ENCODE results near the gene ZSCAN10. TPM values are rescaled to one million over a fixed set of nuclear protein-coding genes. Genes with fewer than 3 reads are reported as not detected.
"Not testable (repeated sequence)": the region's sequence is repeated elsewhere in the genome, so short reads cannot be mapped to it uniquely, and the experiment has no call there.

Gene ZSCAN10
- total RNA-seq, 2 donors from 2014 or later, result not detected

DNA sequence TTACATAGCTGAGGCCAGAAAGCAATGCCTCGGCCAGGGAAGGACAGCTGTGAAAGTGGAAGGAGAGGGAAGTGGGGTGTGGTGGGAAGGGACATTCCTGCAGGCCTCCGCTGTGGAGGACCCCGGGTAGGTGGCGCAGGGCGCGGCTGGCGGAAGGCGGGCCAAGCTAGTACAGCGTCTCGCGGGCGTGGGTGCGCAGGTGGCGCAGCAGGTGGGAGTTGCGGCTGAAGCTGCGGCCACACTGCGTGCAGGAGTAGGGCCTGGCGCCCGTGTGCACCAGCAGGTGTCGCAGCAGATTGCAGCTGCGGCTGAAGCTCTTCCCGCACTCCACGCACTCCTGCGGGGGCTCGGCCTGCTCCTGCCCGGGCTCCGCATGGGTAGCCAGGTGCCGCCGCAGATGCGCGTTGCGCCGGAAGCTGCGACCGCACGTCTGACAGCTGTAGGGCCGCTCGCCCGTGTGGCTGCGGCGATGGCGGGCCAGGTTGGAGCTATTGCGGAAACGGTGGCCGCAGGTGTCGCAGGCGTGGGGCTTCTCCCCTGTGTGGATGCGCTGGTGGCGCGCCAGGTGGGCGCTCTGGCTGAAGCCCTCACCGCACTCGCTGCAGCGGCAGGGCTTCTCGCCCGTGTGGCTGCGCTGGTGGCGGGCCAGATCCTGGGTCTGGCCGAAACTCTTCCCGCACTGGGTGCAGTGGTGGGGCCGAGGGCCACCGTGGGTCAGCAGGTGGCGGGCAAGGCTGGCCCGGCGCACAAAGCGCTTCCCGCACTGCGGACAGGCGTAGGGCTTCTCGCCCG is 10.0 kb downstream of the ZSCAN10 start:
- ATAC-seq (no peak), DNase-seq (no peak)
- intact Hi-C loops (cut with DNase I), result no loop called here

DNA sequence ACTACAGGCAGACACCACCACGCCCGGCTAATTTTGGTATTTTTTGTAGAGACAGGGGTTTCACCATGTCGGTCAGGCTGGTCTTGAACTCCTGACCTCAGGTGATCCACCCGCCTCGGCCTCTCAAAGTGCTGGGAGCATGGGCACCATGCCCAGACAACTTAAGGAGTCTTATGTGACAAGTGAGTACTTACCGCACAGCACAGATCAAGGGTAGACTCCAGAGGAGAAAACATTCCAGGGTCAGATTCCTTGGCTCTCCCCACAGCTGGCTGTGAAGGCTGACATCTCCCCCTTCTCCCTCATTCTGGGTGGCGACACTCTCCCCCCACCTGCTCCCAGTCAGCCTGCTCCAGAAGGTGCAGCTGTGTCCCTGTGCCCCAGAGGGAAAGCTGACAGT is 10.6 kb downstream of the ZSCAN10 start:
- intact Hi-C loops (cut with DNase I), result no loop called here
- DNase-seq (no peak), ATAC-seq (no peak)

DNA sequence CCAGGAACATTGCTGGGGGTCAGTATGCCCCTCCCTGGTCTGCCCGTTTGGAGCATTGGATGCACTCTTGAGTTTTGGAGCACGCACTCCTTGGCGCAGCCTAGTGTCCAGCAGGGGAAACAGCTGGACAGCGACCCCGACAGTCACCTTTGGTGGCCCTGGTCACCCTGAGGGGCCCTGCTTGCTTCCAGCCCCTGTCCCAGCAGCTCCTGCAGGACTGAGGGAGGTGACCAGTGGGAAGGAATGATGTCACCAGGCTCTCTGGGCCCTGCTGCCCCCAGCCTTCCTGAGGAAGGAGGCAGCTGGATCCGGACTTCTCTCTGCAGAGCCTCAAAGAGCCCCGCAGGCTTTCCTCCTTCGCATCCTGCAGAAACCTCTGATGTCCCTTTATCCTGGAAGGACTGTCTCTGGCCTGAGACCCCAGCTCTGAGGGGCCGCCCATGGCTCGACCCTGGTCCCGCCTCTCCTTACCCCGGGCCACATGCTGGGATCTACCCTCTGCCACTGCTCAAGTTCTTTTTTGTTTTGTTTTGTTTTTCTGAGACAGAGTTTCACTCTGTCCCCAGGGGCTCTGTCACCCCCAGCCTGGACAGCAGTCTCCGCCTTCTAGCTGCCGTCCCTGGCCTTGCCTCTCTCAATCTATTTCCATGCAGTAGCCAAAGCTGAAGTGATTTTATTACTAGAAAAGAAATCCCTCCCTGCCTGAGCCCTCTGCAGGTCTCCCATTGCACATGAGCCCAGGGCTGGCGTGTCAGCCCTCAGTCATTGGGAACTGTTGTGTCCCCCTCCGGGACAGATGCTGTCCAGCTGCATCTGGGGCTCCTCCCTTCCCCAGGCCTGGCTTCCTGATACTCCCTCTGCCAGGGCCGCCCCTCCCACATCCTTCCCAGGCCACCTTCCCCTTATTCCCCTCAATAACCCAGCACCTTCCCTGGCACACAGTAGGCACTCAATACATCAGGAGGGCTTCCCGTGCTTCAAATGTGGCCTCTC is 11.6 kb downstream of the ZSCAN10 start:
- peak; percentile 60 to 76 for ATAC-seq
- peak; percentile 53 for DNase-seq
- intact Hi-C loops (cut with DNase I), result no loop called here

DNA sequence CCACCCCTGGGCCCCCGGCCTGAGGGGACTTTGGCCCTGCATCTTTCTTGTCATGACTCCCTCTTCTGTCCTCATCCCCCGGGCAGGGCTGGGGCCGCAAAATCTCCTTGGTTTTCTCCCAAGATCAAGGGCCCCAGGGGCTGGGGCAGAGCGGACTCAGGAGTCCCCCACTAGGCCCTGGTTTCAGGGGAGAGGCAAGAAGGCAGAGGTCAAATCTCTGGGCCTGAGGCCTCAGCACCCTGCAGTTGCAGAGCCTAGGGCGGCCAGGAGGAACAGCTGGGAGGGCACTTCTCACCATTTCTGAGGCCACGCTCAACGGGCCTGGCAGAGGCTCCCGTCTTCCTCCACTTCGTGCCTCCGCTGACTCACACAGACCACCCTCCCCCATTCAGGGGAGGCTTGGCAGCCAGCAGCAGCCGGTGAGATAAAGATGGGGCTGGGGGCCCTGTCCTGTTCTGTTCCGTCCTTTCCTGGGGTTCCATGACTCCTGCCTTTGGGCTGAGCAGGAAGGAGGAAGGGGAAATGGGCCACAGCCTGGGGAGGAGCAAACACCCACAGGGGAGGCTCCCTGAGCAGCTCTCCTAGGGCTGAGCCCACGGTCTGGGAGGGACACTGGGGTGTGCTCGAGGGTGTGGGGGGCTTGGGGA is 12.4 kb downstream of the ZSCAN10 start:
- ATAC-seq, result peak; percentile 41 to 72
- intact Hi-C loops (cut with DNase I), result no loop called here
- DNase-seq, result no peak

DNA sequence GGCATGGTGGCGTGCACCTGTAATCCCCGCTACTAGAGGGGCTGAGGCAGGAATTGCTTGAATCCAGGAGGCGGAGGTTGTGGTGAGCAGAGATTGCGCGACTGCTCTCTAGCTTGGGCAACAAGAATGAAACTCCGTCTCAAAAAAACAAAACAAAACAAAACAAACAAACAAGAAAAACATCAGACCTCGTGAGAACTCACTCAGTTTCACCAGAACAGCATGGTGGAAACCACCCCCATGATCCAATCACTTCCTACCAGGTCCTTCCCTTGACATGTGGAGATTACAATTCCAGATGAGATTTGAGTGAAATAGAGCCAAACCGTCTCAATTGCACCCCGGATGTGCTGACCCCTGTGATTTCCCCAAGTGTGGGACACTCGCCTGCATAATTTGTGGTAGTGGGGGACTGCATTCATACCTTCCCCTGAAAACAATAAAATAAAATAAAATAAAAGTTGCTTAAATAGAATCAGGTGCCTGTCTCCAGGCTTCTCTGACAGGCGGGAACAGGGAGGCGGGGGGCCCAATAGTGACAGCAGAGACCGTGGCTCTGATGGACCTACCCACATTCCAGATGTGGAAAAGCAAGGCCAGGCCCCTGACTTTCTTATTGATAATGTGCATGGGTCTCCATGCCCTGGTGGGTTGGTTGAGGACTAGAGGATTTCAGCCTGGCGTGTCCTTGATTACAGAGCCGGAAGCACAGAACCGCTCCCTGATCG is 13.1 kb downstream of the ZSCAN10 start:
- DNase-seq (no peak), ATAC-seq (no peak)

DNA sequence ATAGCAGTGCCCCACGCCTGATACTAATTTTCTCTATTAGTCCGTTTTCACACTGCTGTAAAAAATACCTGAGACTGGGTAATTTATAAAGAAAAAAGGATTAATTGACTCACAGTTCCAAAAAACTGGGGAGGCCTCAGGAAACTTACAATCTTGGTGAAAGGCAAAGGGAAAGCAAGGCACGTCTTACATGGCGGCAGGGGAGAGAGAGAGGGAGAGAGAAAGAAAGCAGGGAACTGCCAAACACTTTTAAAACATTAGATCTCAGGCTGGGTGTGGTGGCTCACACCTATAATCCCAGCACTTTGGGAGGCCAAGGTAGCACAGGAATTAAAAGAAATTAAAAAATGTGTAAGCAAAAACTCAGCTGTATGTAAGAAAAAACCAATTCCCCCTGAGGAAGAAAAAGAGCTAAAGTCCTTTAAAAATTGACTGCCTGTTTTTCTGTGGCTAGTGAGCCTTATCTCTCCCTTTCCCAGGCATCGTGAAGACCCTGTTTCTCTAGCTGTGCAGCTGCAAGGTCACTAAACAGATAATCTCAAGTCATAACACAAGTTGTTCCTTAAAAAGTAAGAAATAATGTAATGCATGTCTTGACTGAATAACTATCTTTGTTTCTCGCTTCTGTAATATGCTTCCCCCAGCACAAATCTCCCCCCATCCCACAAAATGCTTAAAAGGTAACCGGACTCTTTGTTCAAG is 14.0 kb downstream of the ZSCAN10 start:
- DNase-seq (no peak), ATAC-seq (no peak)
- intact Hi-C loops (cut with DNase I), result no loop called here

More for the DNA sequence above, 13.1 kb downstream of the ZSCAN10 start:
- intact Hi-C loops (cut with DNase I), result no loop called here

DNA sequence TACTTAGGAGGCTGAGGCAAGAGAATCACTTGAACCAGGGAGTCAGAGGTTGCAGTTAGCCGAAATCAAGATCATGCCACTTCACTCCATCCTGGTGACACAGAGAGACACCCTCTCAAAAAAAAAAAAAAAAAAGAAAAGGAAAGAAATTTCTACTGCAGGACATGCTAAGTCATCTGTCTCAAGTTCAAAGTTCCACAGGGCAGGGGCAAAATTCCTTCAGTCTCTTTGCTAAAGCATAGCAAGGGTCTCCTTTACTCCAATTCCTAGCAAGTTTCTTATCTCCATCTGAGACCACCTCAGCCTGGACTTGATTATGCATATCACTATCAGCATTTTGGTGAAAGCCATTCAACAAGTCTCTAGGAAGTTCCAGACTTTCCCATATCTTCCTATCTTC is 14.6 kb downstream of the ZSCAN10 start:
- intact Hi-C loops (cut with DNase I), result no loop called here

DNA sequence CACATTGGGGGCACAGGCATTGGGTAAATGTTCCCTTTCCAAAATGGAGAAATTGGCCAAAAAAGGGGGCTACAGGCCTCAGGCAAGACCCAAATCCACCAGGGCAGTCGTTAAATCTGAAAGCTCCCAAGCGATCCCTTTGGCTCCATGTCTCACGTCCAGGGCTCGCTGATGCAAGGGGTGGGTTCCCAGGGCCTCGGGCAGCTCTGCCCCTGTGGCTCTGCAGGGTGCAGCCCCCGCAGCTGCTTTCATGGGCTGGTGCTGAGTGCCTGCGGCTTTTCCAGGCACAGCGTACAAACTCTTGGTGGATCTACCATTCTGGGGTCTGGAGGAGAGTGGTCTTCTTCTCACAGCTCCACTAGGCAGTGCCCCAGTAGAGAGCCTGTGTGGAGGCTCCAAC is 15.7 kb downstream of the ZSCAN10 start:
- ATAC-seq; intact Hi-C loops (cut with DNase I); DNase-seq: not testable (repeated sequence)

More for the DNA sequence above, 14.6 kb downstream of the ZSCAN10 start:
- ATAC-seq, result no peak
- no peak for DNase-seq

DNA sequence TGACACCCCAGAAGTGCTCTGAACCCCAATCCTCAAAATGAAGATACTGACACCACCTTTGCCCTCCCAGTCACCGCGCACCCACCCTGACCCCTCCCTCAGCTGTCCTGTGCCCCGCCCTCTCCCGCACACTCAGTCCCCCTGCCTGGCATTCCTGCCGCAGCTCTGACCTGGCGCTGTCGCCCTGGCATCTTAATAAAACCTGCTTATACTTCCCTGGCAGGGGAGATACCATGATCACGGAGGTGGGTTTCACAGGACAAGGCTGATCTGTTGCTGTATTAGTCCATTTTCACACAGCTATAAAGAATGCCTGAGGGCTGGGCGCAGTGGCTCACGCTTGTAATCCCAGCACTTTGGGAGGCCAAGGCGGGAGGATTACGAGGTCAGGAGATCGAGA is 17.1 kb downstream of the ZSCAN10 start:
- intact Hi-C loops (cut with DNase I); DNase-seq; ATAC-seq: not testable (repeated sequence)

DNA sequence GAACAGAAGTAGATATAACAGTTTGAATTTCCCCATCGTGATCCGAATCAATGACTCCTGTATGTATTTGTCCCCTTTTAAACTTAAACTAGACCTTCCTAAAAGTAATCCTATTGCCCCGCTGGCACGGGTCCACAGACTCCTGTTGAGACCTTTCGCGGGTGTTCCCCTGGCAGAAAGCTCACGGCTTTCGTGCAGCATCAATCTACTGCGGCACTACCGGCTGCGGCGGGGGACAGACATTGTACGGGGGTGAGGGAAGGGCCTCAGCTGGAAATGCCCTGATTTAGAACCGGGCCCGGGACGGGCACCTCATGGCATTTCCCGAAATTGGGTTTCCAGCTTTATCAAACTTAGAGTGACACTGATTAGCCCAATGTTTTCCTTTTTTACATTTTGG is 19.1 kb downstream of the ZSCAN10 start:
- intact Hi-C loops (cut with DNase I), result no loop called here
- ATAC-seq, result no peak
- no peak for DNase-seq

DNA sequence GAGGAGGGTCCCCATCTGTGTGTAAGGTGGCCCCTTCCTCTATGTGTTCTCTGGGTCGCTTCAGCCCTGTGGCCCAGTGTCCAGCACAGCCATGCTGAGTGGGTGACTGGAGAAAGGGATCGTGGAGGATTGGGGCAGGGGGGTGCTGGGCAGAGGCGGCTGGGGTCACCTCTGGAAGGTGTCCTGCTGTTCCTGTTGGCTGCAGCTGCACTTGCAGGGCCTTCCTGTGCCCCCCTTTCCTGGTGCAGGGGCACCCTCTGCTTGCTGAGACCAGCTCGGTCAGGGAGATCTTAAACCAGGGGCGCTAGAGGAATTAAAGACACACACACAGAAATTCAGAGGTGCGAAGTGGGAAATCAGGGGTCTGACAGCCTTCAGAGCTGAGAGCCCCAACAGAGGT is 22.5 kb downstream of the ZSCAN10 start:
- intact Hi-C loops (cut with DNase I), result no loop called here
- ATAC-seq, result no peak
- no peak for DNase-seq

DNA sequence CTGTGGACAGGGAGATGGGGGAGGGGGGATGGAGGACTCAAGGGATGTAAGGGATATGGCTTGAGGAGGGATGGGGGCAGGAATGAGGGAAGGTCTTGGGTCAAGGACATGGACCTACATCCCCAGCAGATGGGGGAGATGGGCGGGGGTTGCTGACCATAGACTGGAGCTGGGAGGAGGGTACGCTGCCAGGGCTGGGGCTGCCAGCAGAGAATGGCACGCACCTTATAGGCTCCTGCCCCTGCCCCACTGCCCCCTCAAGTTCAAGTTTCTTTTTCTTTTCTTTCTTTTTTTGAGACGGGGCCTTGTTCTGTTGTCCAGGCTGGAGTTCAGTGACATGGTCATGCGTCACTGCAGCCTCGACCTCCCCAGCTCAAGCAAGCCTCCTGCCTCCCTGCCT is 23.1 kb downstream of the ZSCAN10 start:
- ATAC-seq; intact Hi-C loops (cut with DNase I); DNase-seq: not testable (repeated sequence)

DNA sequence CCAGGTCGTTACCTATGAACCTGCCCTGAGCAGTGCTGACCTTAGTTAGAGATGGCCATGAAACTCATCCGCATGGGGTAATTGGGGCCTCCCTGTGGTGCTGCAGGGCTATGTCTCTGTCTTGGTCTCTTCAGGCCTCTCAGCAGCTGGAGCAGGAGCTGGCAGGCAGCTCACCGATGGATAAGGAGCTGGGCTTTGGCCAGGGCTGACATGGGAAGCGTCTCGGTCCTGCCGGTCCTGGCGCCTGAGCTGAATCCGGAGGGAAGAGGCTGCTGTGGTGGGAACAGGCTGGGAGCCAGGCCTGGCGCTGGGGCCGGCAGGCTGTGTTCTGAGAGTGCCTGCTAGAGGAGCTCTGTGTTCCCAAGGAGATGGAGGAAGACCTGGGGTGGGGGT is 23.6 kb downstream of the ZSCAN10 start:
- ATAC-seq (peak; percentile 19 to 49), DNase-seq (peak; percentile 71)
- intact Hi-C loops (cut with DNase I), result no loop called here

DNA sequence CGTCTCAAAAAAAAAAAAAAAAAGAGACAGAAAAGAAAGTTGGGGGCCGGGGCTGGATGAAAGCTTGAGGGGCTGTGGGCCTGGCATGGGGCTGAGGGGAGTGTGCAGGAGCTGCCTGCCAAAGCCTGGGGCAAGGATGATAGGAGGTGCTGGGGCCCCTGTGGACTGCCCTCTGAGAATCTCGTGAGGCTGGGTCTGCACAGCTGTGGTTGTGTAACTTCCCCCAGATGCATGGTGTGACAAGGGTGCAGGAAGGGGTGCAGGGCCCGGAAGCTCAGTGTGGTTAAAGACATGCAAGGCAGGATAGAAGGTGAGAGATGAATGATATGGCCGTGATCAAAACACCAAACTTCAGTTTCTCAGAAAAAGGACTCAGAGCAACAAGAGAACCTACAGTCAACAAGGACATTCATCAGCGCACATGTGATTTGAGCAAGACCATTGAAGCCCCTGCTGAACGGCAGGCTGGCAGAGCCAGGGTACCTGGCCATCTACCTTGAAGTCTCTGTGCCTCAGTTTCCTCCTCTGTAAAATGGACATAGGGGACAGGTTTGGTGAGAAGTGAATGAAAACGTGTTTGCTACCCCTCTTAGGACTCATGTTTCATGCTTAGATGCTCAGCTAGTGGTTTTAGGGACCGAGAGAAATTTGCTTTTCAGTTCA is 24.1 kb downstream of the ZSCAN10 start:
- intact Hi-C loops (cut with DNase I), result no loop called here
- DNase-seq, result no peak
- peak; percentile 60 to 69 for ATAC-seq

DNA sequence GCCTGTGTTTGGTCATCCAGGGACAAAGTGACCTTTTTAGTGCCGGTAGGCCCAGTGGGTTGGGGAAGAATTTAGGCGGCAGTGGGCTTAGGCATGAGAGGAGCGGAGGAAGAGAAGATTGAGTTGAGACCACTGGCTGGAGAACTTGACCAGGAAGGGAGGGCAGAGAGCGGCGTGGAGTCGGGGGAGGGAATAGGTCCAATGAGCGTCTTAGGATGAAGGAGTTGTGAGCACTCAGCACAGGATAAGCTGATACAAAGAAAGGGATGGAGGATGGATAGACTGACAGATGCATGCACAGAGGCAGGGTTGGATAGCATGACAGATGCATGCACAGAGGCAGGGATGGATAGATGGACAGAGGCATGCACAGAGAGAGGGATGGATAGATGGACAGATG is 25.6 kb downstream of the ZSCAN10 start:
- intact Hi-C loops (cut with DNase I), result no loop called here
- DNase-seq, result no peak
- no peak for ATAC-seq

DNA sequence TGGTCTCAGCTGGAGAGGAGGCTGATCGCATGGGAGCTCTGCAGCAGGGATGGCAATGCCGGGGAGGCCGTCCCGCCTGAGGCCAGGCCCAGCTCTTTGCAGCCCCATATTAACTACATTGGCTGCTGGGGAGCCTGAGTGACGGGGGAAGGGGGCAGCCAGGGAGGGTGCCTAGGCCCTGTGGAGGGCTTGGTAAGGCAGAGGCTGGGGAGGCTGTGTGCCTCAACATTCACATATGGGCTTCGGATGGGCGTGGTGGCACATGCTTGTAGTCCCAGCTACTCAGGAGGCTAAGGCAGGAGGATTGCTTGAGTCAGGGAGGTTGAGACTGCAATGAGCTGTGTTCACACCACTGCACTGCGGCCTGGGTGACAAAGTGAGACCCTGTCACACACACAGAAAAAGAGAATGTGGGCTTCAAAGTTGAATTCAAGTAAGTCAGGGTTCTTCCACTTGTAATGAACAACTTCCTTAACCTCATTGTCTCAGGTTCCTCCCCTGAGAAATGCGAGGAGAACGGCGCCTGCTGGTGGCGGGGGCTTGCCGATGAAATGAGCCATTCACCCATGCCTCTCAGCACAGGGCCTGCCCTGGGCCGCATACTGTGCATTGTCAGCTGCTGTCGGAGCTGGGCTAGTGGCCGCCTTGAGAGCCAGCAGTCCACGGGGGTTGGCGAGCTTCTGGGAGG is 26.4 kb downstream of the ZSCAN10 start:
- intact Hi-C loops (cut with DNase I); DNase-seq; ATAC-seq: not testable (repeated sequence)

DNA sequence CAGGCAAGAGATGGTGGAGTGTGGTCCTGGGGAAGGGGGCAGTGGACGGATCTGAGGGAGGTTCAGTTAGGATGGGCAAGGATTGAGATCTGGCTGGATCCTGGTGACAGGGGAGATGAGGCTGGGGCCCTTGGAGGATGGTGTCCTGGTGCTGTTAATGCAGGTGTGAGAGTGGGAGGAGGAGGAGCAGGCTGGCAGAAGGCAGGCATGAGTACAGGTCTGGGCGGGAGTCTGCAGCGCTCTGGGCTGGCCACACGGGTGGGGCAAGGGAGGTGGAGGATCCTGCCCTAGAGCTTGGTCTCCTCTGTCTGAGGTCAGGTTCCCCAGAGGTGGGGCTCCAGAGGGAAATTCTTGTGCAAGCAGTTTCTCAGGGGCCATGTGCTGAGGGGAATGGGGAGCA is 26.9 kb downstream of the ZSCAN10 start:
- intact Hi-C loops (cut with DNase I); DNase-seq; ATAC-seq: not testable (repeated sequence)

Measured in left cardiac atrium (tissue), 4 donors.